H9 (cell line): ENCODE data around the gene OCSTAMP. TPM values are rescaled to one million over a fixed set of nuclear protein-coding genes. Genes with fewer than 3 reads are reported as not detected.
A peak's percentile ranks its signal among the peaks of the same experiment; 100 is the strongest.

Experiments used
- DNase-seq: peaks from one replicate; pipeline ENCODE4 v3.0.0-alpha.2; 2017
- H2AFZ ChIP-seq: one replicate; pipeline ENCODE4 v1.6.1; 2013; ENCODE audit warnings: mild to moderate bottlenecking, low read length, control low read depth, moderate library complexity
- H2AK5ac ChIP-seq: 2 replicates; pipeline ENCODE4 v1.6.1; 2013; ENCODE audit warnings: low read length, control low read depth, mixed read lengths; ENCODE audit not compliant: insufficient read length
- H2BK120ac ChIP-seq: one replicate; pipeline ENCODE4 v1.6.1; 2013; ENCODE audit warnings: low read depth, mild to moderate bottlenecking, low read length, control low read depth, inconsistent platforms; ENCODE audit not compliant: poor library complexity, severe bottlenecking
- H2BK12ac ChIP-seq: 2 replicates; pipeline ENCODE4 v1.6.1; 2013; ENCODE audit warnings: low read length, control low read depth, mixed read lengths, low read depth; ENCODE audit not compliant: insufficient read length
- H2BK15ac ChIP-seq: 2 replicates; pipeline ENCODE4 v1.6.1; 2013; ENCODE audit warnings: low read depth, low read length, control low read depth
- H2BK20ac ChIP-seq: one replicate; pipeline ENCODE4 v1.6.1; 2013; ENCODE audit warnings: low read depth, mild to moderate bottlenecking, low read length, control low read depth, inconsistent platforms; ENCODE audit not compliant: poor library complexity, severe bottlenecking
- H2BK5ac ChIP-seq: 2 replicates; pipeline ENCODE4 v1.6.1; 2013; ENCODE audit warnings: low read length, control low read depth, mixed read lengths; ENCODE audit not compliant: insufficient read length
- H3K14ac ChIP-seq: 2 replicates; pipeline ENCODE4 v1.6.1; 2013; ENCODE audit warnings: low read length, control low read depth; ENCODE audit not compliant: insufficient read depth
- H3K18ac ChIP-seq: 2 replicates; pipeline ENCODE4 v1.6.1; 2013; ENCODE audit warnings: low read depth, mild to moderate bottlenecking, mixed read lengths, low read length, control low read depth; ENCODE audit not compliant: insufficient read length
- H3K23ac ChIP-seq: 2 replicates; pipeline ENCODE4 v1.6.1; 2013; ENCODE audit warnings: low read length, control low read depth, mixed read lengths, low read depth; ENCODE audit not compliant: insufficient read length
- H3K23me2 ChIP-seq: 2 replicates; pipeline ENCODE4 v1.6.1; 2013; ENCODE audit warnings: low read depth, mild to moderate bottlenecking, mixed read lengths, low read length, control low read depth; ENCODE audit not compliant: insufficient read length, poor library complexity, severe bottlenecking
- H3K27ac ChIP-seq: 2 replicates; pipeline ENCODE4 v1.5.1; 2013; ENCODE audit warnings: low read length, control low read depth, mixed read lengths, low read depth; ENCODE audit not compliant: insufficient read length
- H3K27me3 ChIP-seq: 2 replicates; pipeline ENCODE4 v1.6.1; 2013; ENCODE audit warnings: low read length, control low read depth, inconsistent platforms; ENCODE audit not compliant: insufficient read depth
- H3K4ac ChIP-seq: 2 replicates; pipeline ENCODE4 v1.6.1; 2013; ENCODE audit warnings: low read depth, mild to moderate bottlenecking, control low read depth, inconsistent platforms, low read length, moderate library complexity
- H3K4me1 ChIP-seq: 2 replicates; pipeline ENCODE4 v1.6.1; 2013; ENCODE audit warnings: low read length, control low read depth, inconsistent platforms; ENCODE audit not compliant: insufficient read depth
- H3K4me2 ChIP-seq: 2 replicates; pipeline ENCODE4 v1.6.1; 2013; ENCODE audit warnings: low read length, control low read depth, mixed read lengths; ENCODE audit not compliant: insufficient read length, insufficient read depth
- H3K56ac ChIP-seq: 2 replicates; pipeline ENCODE4 v1.6.1; 2013; ENCODE audit warnings: low read depth, mild to moderate bottlenecking, mixed read lengths, low read length, control low read depth; ENCODE audit not compliant: insufficient read length
- H3K79me1 ChIP-seq: 2 replicates; pipeline ENCODE4 v1.6.1; 2013; ENCODE audit warnings: low read depth, mild to moderate bottlenecking, moderate library complexity, low read length, control low read depth, inconsistent platforms; ENCODE audit not compliant: insufficient read depth, poor library complexity, severe bottlenecking
- H3K79me2 ChIP-seq: 2 replicates; pipeline ENCODE4 v1.6.1; 2013; ENCODE audit warnings: low read length, control low read depth, inconsistent platforms; ENCODE audit not compliant: insufficient read depth
- H3K9ac ChIP-seq: 2 replicates; pipeline ENCODE4 v1.6.1; 2013; ENCODE audit warnings: low read length, control low read depth, mixed read lengths; ENCODE audit not compliant: insufficient read length; ENCODE audit errors: extremely low read depth
- H3K9me3 ChIP-seq: one replicate; pipeline ENCODE4 v1.6.1; 2013; ENCODE audit warnings: low read depth, low read length, inconsistent platforms; ENCODE audit not compliant: control insufficient read depth
- H3T11ph ChIP-seq: one replicate; pipeline ENCODE4 v1.6.1; 2013; ENCODE audit warnings: mild to moderate bottlenecking, low read length, control low read depth, inconsistent platforms
- H4K20me1 ChIP-seq: one replicate; pipeline ENCODE4 v1.6.1; 2013; ENCODE audit not compliant: control insufficient read depth, insufficient read length, insufficient read depth
- H4K5ac ChIP-seq: 2 replicates; pipeline ENCODE4 v1.6.1; 2013; ENCODE audit warnings: low read depth, mild to moderate bottlenecking, mixed read lengths, low read length, control low read depth; ENCODE audit not compliant: insufficient read length
- H4K8ac ChIP-seq: replicated peaks from 2 replicates; pipeline ENCODE4 v1.6.1; 2013; ENCODE audit warnings: low read length, control low read depth, mixed read lengths, low read depth; ENCODE audit not compliant: insufficient read length
- H4K91ac ChIP-seq: 2 replicates; pipeline ENCODE4 v1.6.1; 2013; ENCODE audit warnings: low read depth, mild to moderate bottlenecking, moderate library complexity, mixed read lengths, low read length, control low read depth; ENCODE audit not compliant: insufficient read length
- H3K27ac Mint-ChIP-seq, 3 experiments: 2 replicates in 2 of 3; 3 replicates in 1 of 3; pipeline ENCODE4 v1.8.0; 2020 to 2021; ENCODE audit warnings: mixed read lengths in 3 of 3, mild to moderate bottlenecking in 1 of 3, moderate library complexity in 1 of 3
- H3K27me3 Mint-ChIP-seq: 2 replicates; pipeline ENCODE4 v1.8.0; 2021; ENCODE audit warnings: low read depth, mild to moderate bottlenecking, moderate library complexity, mixed read lengths
- H3K36me3 Mint-ChIP-seq, 3 experiments: 2 replicates in 2 of 3; 3 replicates in 1 of 3; pipeline ENCODE4 v1.8.0; 2020 to 2021; ENCODE audit warnings: low read depth in 3 of 3, mixed read lengths in 3 of 3; ENCODE audit not compliant: insufficient read depth in 1 of 3
- H3K4me1 Mint-ChIP-seq, 2 experiments: 2 replicates each; pipeline ENCODE4 v1.8.0; 2020; ENCODE audit warnings: mixed read lengths in 2 of 2
- H3K4me3 Mint-ChIP-seq, 2 experiments: 2 replicates in 1 of 2; 3 replicates in 1 of 2; pipeline ENCODE4 v1.8.0; 2020 to 2021; ENCODE audit warnings: mild to moderate bottlenecking in 2 of 2, mixed read lengths in 2 of 2, moderate library complexity in 1 of 2
- H3K9me3 Mint-ChIP-seq, 2 experiments: 2 replicates in 1 of 2; 3 replicates in 1 of 2; pipeline ENCODE4 v1.8.0; 2020; ENCODE audit warnings: mild to moderate bottlenecking in 2 of 2, mixed read lengths in 2 of 2, moderate library complexity in 1 of 2
- CTCF ChIP-seq: fragments of 200-600 bp; sonication (generic); conservative IDR thresholded peaks from 3 replicates; pipeline ENCODE4 v1.8.0; 2021; ENCODE audit warnings: antibody characterized with exemption, mild to moderate bottlenecking
- WGBS: extraction: QIAGEN DNeasy Blood & Tissue Kit; methylation state at CpG from one replicate; pipeline ENCODE4 v1.1.7; 2013; ENCODE audit warnings: missing lambda C conversion rate, low lambda C conversion rate, mixed read lengths; ENCODE audit not compliant: insufficient read length; ENCODE audit errors: extremely low coverage; 5-methylcytosine and 5-hydroxymethylcytosine counted together
- total RNA-seq: library from RNA; stranded (reverse); gene quantifications from 2 replicates; pipeline ENCODE4 v1.2.1, GENCODE V29; 2021

OCSTAMP gene
- total RNA-seq, 1 experiment from 2014 or later: not detected

GRCh38 chr20:46554828-46555227 is 4.4 kb upstream of the OCSTAMP start:
- H2BK15ac ChIP-seq: no peak overlapping the region
- no peaks in the 10 kb centered on the region for H4K20me1 ChIP-seq
- no peak overlapping the region for H2BK120ac ChIP-seq
- Mint-ChIP-seq H3K27me3 (no peaks in the 10 kb centered on the region), H3K4me1 (peaks cover 74 to 79% of the 10 kb centered on the region in 2 experiments), H3K27ac (peak overlapping the region in 1 of 3 experiments; percentile 83; a peak in 1 of 7 replicates), H3K36me3 (no peaks in the 10 kb centered on the region), H3K4me3 (no peak overlapping the region), H3K9me3 (no peaks in the 10 kb centered on the region)
- no peak overlapping the region for H3K23ac ChIP-seq
- no peak overlapping the region for H3K4ac ChIP-seq
- no peak overlapping the region for H4K5ac ChIP-seq
- no peak for TF ChIP-seq CTCF
- no peak overlapping the region for H2BK12ac ChIP-seq
- peak overlapping the region; percentile 6 for H3K4me2 ChIP-seq
- H3K27me3 ChIP-seq: no peaks in the 10 kb centered on the region
- no peak overlapping the region for H3K56ac ChIP-seq
- H3K18ac ChIP-seq: no peak overlapping the region
- no peak overlapping the region for H3K27ac ChIP-seq
- no peak overlapping the region for H3K9ac ChIP-seq
- H3K9me3 ChIP-seq: no peaks in the 10 kb centered on the region
- H3K23me2 ChIP-seq: no peaks in the 10 kb centered on the region
- no peaks in the 10 kb centered on the region for H3K79me2 ChIP-seq
- H4K8ac ChIP-seq: no peak overlapping the region
- no peak overlapping the region for H2BK5ac ChIP-seq
- H3K79me1 ChIP-seq: no peaks in the 10 kb centered on the region
- H2AFZ ChIP-seq: no peak overlapping the region
- no peak overlapping the region for H2AK5ac ChIP-seq
- no peak for DNase-seq
- H3T11ph ChIP-seq: no peak overlapping the region
- H4K91ac ChIP-seq: no peak overlapping the region
- WGBS: no CpG with 5 or more reads among the region's 3 CpGs
- H3K4me1 ChIP-seq: peaks cover 6% of the 10 kb centered on the region; the same call in 1 of the 2 replicates
- no peak overlapping the region for H3K14ac ChIP-seq
- H2BK20ac ChIP-seq: no peak overlapping the region
